Right atrium auricular region (tissue), 2 donors: ENCODE data around the gene SAMD14. TPM values are rescaled to one million over a fixed set of nuclear protein-coding genes. Genes with fewer than 3 reads are reported as not detected.
A peak's percentile ranks its signal among the peaks of the same experiment; 100 is the strongest.

Experiments
- DNase-seq: peaks from one replicate; pipeline ENCODE4 v3.0.0-alpha.2; 2019; ENCODE audit warnings: low spot score
- H3K27ac ChIP-seq, 2 donors: fragments of 200-600 bp; sonication (generic); 1 replicate in 1 of 2; 2 replicates in 1 of 2; pipeline ENCODE4 v1.5.1; 2016 to 2019
- H3K27me3 ChIP-seq, 2 donors: fragments of 200-600 bp; sonication (generic); one replicate each; pipeline versions ENCODE4 v1.5.1 to v1.6.0; 2017 to 2019
- H3K36me3 ChIP-seq: fragments of 200-600 bp; sonication (generic); one replicate; pipeline ENCODE4 v1.5.1; 2016
- H3K4me1 ChIP-seq, 2 donors: fragments of 200-600 bp; sonication (generic); one replicate each; pipeline versions ENCODE4 v1.5.1 to v1.6.0; 2017 to 2019
- H3K4me3 ChIP-seq, 2 donors: fragments of 200-600 bp; sonication (generic); 1 replicate in 1 of 2; 2 replicates in 1 of 2; pipeline ENCODE4 v1.5.1; 2017 to 2019; ENCODE audit warnings: mild to moderate bottlenecking in 1 of 2, moderate library complexity in 1 of 2
- H3K9me3 ChIP-seq, 2 donors: fragments of 200-600 bp; sonication (generic); one replicate each; pipeline ENCODE4 v1.5.1; 2019
- total RNA-seq, 2 donors: library from RNA; depleted of rRNA; stranded (reverse); fragments of >200 nt; gene quantifications; one replicate each; pipeline ENCODE4 v1.1.0, GENCODE V29; 2016
- TF ChIP-seq, protein P1 (sequence below), 2 donors: fragments of 200-600 bp; sonication (generic); IDR thresholded peaks; one replicate each; pipeline ENCODE4 v1.5.1; 2019; ENCODE audit warnings: antibody characterized with exemption in 2 of 2

SAMD14 gene
- total RNA-seq, 2 donors from 2014 or later = 0.78 to 1.1 TPM

DNA sequence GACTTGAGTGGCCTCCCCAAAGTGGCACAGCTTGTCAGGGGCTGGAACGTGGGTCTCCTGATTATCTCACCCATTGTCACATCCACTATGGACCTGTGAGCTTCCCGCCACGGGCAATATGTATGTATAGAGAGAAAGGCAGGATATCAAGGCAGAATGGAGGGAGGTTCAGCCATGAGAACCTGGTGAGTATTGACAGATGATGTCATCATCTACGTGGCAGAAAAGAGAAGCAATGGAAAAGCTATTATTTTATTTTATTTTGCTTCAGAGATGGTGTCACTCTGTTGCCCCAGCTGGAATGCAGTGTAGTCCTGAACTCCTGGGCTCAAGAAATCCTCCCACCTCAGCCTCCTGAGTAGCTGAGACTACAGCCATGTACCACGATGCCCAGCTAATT, 48.2 kb downstream of the SAMD14 start:
- TF ChIP-seq, protein P1, sequence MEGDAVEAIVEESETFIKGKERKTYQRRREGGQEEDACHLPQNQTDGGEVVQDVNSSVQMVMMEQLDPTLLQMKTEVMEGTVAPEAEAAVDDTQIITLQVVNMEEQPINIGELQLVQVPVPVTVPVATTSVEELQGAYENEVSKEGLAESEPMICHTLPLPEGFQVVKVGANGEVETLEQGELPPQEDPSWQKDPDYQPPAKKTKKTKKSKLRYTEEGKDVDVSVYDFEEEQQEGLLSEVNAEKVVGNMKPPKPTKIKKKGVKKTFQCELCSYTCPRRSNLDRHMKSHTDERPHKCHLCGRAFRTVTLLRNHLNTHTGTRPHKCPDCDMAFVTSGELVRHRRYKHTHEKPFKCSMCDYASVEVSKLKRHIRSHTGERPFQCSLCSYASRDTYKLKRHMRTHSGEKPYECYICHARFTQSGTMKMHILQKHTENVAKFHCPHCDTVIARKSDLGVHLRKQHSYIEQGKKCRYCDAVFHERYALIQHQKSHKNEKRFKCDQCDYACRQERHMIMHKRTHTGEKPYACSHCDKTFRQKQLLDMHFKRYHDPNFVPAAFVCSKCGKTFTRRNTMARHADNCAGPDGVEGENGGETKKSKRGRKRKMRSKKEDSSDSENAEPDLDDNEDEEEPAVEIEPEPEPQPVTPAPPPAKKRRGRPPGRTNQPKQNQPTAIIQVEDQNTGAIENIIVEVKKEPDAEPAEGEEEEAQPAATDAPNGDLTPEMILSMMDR (IDR thresholded peaks at IDR 0.05) = no peak
- Histone ChIP-seq H3K4me3 (no peak overlapping the region), H3K9me3 (no peaks in the 10 kb centered on the region), H3K27ac (no peak overlapping the region), H3K4me1 (peaks cover 0 to 10% of the 10 kb centered on the region in 2 donors), H3K27me3 (no peaks in the 10 kb centered on the region), H3K36me3 (peaks cover 41% of the 10 kb centered on the region)
- no peak for DNase-seq

DNA sequence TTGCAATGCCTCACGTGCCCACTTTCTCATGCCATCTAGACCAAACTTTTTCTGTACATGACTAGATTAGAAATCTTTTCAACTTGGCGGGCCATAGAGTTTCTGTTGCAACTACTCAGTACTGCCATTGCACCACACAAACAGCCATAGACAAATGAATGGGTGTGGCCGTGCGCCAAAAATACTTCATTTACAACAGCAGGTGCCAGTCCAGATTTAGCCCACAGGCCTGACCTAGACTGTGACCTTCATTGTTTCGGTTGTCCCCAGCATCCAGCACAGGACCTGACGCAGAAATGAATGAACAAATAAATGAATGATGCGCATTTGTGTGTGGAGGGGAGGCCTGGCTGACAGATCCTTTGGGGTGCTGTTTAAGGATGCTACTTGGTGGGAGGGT, 49.1 kb downstream of the SAMD14 start:
- H3K27ac ChIP-seq = no peak overlapping the region
- TF ChIP-seq, protein P1 (IDR thresholded peaks at IDR 0.05) = no peak
- no peak overlapping the region for H3K4me3 ChIP-seq
- no peak for DNase-seq
- H3K36me3 ChIP-seq = peaks cover 49% of the 10 kb centered on the region
- no peaks in the 10 kb centered on the region for H3K9me3 ChIP-seq
- no peaks in the 10 kb centered on the region for H3K27me3 ChIP-seq
- peaks cover 0 to 10% of the 10 kb centered on the region in 2 donors for H3K4me1 ChIP-seq

DNA sequence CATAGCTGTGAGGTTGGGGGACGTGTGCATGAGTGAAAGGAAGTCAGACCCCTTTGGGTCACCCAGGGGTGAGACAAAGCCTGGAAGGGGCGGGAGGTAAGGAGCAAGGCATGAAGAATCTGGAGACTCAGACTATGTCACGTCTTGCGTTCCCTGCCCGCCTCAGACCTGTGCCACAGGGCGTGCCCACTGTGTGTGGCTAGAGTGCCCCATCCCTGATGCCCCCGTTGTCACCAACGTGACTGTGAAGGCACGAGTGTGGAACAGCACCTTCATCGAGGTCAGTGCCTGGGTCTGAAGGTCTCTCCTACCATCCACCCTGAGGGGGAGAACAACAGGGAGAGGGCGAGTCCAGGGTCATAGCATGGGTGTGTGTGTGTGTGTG, 49.9 kb downstream of the SAMD14 start:
- Histone ChIP-seq H3K27me3 (no peaks in the 10 kb centered on the region), H3K27ac (no peak overlapping the region), H3K4me1 (peaks cover 0 to 10% of the 10 kb centered on the region in 2 donors), H3K36me3 (peaks cover 56% of the 10 kb centered on the region), H3K9me3 (no peaks in the 10 kb centered on the region), H3K4me3 (no peak overlapping the region)
- DNase-seq = no peak
- TF ChIP-seq, protein P1 (IDR thresholded peaks at IDR 0.05) = no peak

DNA sequence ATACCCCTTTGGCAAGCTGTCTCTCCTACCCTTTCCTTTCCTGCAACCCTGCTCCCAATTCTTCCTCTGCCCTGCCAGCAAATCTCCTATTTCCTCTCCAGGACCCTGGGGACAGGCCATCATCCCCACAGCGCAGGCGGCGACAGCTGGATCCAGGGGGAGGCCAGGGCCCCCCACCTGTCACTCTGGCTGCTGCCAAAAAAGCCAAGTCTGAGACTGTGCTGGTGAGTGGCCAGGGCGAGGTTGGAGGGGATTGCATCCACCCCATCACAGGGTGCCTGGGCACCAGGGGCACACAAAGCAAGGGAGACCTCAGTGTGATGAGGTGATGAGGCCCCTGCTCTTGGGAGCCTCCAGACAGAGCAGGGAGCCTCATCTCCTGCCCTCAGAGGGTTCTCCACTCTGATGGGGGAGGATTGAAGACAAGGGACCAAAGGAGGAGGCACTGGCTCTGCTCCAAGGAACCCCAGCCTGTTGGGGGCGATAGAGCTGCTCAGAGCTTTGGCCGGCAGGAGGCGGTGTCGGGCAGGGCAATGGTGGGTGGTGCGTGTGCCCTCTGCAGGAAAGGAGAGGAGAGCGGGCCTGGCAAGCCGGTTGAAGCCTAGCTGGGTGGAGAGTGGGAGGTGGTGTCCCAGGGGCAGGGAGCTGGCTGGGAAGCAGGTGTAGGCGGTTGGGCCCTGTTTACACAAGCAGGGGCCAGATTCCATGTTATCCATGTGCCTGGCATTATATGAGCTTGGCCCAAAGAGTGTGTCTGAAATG, 50.4 kb downstream of the SAMD14 start:
- no peak for DNase-seq
- H3K36me3 ChIP-seq = peaks cover 59% of the 10 kb centered on the region
- H3K4me3 ChIP-seq = no peak overlapping the region
- no peak overlapping the region for H3K27ac ChIP-seq
- H3K27me3 ChIP-seq = no peaks in the 10 kb centered on the region
- TF ChIP-seq, protein P1 (IDR thresholded peaks at IDR 0.05) = peak; percentile 13 to 47
- peaks cover 0 to 10% of the 10 kb centered on the region in 2 donors for H3K4me1 ChIP-seq
- H3K9me3 ChIP-seq = no peaks in the 10 kb centered on the region

DNA sequence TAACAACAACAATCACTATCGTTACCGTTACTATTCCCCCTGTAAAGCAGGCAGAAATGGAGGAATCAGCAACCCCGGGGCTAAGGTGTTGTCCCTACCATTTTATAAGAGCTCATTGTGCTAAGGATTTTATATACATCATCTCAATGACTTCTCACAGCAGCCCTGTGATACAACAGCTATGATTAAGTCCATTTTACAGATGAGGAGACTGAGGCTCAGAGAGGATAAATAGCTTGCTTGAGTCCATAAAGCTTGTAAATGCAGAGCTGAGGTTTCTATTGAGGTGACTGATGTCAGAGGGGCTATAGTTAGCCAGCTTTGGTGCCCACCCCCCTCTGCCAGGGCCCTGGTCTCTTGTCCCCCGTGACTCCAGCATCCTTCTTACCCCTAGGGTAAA, 51.5 kb downstream of the SAMD14 start:
- DNase-seq = no peak
- Histone ChIP-seq H3K36me3 (peaks cover 69% of the 10 kb centered on the region), H3K27me3 (no peaks in the 10 kb centered on the region), H3K9me3 (no peaks in the 10 kb centered on the region), H3K4me3 (no peak overlapping the region), H3K4me1 (peaks cover 0 to 10% of the 10 kb centered on the region in 2 donors), H3K27ac (no peak overlapping the region)
- TF ChIP-seq, protein P1 (IDR thresholded peaks at IDR 0.05) = no peak
